ENCODE measurements around the gene ATP2C2. TPM values are rescaled to one million over a fixed set of nuclear protein-coding genes. Genes with fewer than 3 reads are reported as not detected.

ATP2C2 gene
- total and polyA plus RNA-seq, 4 donors = 21.3 to 96.8 (median 37.5) TPM

DNA sequence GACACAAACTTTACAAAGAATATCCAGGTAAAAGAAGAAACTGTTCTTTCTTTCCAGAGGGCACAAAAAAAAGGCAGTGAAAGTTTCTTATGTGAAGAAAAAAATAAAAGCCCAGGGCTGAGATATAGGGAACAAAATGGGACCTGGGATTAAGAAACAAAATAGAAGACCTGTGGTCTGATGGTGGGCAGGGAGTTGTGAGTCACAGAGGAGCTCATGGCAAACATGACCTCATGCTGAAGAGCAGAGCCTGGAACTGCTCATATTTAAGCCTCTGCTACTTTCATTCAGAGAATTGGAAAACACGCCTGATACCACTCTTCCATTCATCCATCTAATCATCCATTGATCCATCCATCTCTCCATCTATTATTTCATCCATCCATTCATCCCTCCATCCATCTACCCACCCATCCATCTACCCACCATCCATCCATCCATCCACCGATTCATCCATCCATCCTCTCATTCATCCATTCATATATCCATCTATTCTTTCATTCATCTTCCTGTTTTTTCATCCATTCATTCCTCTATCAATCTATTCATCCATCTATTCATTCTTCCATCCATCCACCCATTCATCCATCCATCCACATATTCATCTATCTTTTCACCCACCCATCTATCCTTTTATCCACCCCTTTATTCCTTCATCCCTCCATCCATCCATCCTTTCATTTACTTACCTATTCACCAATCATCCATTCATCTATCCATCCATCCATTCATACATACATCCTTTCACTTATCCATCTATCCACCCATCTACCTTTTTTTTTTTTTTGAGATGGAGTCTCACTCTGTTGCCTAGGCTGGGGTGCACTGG is 43.7 kb upstream of the ATP2C2 start:
- ATAC-seq (ENCODE audit: insufficient read depth, low FRiP score) (no peak), DNase-seq (no peak)
- no peak overlapping the region for H3K27ac ChIP-seq (ENCODE audit: low read depth in 1 of 2, low read length in 1 of 2)
- no peak overlapping the region for H3K4me3 ChIP-seq
- no peaks in the 10 kb centered on the region for H3K4me1 ChIP-seq (ENCODE audit: control insufficient read depth in 5 of 5, insufficient read depth in 5 of 5, low read length in 5 of 5)
- peaks cover 0 to 3% (median 0%) of the 10 kb centered on the region in 4 donors for H3K36me3 ChIP-seq (ENCODE audit: control insufficient read depth in 4 of 4, insufficient read depth in 4 of 4, low read length in 4 of 4)
- H3K9ac ChIP-seq (ENCODE audit: insufficient read depth in 1 of 2, low read length in 2 of 2) = no peak overlapping the region
- 46 to 50% methylated on average over 2 of the region's 2 CpGs for WGBS, 2 donors
- TF ChIP-seq, protein P1, sequence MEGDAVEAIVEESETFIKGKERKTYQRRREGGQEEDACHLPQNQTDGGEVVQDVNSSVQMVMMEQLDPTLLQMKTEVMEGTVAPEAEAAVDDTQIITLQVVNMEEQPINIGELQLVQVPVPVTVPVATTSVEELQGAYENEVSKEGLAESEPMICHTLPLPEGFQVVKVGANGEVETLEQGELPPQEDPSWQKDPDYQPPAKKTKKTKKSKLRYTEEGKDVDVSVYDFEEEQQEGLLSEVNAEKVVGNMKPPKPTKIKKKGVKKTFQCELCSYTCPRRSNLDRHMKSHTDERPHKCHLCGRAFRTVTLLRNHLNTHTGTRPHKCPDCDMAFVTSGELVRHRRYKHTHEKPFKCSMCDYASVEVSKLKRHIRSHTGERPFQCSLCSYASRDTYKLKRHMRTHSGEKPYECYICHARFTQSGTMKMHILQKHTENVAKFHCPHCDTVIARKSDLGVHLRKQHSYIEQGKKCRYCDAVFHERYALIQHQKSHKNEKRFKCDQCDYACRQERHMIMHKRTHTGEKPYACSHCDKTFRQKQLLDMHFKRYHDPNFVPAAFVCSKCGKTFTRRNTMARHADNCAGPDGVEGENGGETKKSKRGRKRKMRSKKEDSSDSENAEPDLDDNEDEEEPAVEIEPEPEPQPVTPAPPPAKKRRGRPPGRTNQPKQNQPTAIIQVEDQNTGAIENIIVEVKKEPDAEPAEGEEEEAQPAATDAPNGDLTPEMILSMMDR (IDR thresholded peaks at IDR 0.05; ENCODE audit: control extremely low read depth, extremely low read depth) = no peak
- H3K27me3 ChIP-seq (ENCODE audit: control insufficient read depth in 3 of 3, insufficient read depth in 3 of 3, low read length in 2 of 3) = no peaks in the 10 kb centered on the region
- H3K9me3 ChIP-seq (ENCODE audit: control insufficient read depth in 4 of 4, insufficient read depth in 3 of 4, low read length in 3 of 4) = no peaks in the 10 kb centered on the region

DNA sequence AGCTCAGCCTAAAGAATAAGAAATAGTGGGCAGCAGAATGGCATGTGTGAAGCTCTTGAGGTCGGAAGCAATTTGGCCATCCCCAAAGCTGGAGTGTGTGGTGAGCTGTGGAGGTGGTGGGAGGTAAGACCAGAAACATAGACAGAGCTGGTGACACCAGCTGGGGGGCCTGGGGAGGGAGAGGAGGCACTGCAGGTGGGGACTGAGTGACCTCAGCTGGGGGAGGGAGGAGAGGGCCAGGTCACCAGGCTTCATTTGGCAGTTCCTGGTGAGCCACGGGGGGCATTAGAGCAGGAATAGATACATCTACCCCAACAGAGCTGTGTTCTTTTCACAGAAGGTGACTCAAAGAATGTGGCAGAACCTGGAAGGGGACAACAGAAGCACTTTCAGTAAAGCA is 41.8 kb upstream of the ATP2C2 start:
- ATAC-seq (ENCODE audit: insufficient read depth, low FRiP score) (no peak), DNase-seq (no peak)
- no peak overlapping the region for H3K4me3 ChIP-seq
- 82 to 94% methylated on average over 2 of the region's 2 CpGs for WGBS, 2 donors
- no peaks in the 10 kb centered on the region for H3K9me3 ChIP-seq (ENCODE audit: control insufficient read depth in 4 of 4, insufficient read depth in 3 of 4, low read length in 3 of 4)
- no peaks in the 10 kb centered on the region for H3K4me1 ChIP-seq (ENCODE audit: control insufficient read depth in 5 of 5, insufficient read depth in 5 of 5, low read length in 5 of 5)
- no peak overlapping the region for H3K9ac ChIP-seq (ENCODE audit: insufficient read depth in 1 of 2, low read length in 2 of 2)
- H3K27ac ChIP-seq (ENCODE audit: low read depth in 1 of 2, low read length in 1 of 2) = no peak overlapping the region
- no peaks in the 10 kb centered on the region for H3K27me3 ChIP-seq (ENCODE audit: control insufficient read depth in 3 of 3, insufficient read depth in 3 of 3, low read length in 2 of 3)
- TF ChIP-seq, protein P1 (IDR thresholded peaks at IDR 0.05; ENCODE audit: control extremely low read depth, extremely low read depth) = no peak
- H3K36me3 ChIP-seq (ENCODE audit: control insufficient read depth in 4 of 4, insufficient read depth in 4 of 4, low read length in 4 of 4) = peaks cover 0 to 5% (median 0%) of the 10 kb centered on the region in 4 donors

DNA sequence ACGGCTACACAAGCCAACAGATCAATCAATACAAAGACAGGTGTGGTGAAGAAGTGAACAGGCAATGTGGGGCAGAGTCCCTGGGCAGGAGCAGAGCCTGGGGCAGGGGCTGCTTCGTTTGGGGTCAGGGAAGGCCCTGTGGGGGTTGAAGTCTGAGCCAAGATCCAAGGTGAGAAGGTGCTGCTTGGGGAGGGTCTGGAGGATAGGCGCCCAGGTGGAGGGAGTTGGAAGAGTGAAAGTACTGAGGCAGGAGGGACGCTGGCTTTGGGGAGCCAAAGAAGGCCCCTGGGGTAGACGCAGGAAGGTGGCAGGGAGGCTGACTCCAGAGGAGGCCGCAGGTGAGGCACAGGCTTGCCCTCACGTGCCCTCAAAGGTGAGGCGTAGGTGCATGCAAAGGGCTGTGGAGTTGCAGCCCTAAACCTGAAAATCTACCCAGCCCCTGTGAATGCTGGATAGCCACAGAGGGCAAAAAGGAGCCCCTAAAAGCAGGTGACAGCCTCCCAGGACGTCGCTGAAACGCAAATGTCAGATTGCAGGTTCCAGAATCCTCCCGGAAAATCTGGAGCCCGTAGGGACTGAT is 40.3 kb upstream of the ATP2C2 start:
- TF ChIP-seq, protein P1 (IDR thresholded peaks at IDR 0.05; ENCODE audit: control extremely low read depth, extremely low read depth) = no peak
- no peak overlapping the region for H3K9ac ChIP-seq (ENCODE audit: insufficient read depth in 1 of 2, low read length in 2 of 2)
- H3K27me3 ChIP-seq (ENCODE audit: control insufficient read depth in 3 of 3, insufficient read depth in 3 of 3, low read length in 2 of 3) = no peaks in the 10 kb centered on the region
- H3K4me3 ChIP-seq = no peak overlapping the region
- no peaks in the 10 kb centered on the region for H3K4me1 ChIP-seq (ENCODE audit: control insufficient read depth in 5 of 5, insufficient read depth in 5 of 5, low read length in 5 of 5)
- peaks cover 0 to 5% (median 0%) of the 10 kb centered on the region in 4 donors for H3K36me3 ChIP-seq (ENCODE audit: control insufficient read depth in 4 of 4, insufficient read depth in 4 of 4, low read length in 4 of 4)
- no peak overlapping the region for H3K27ac ChIP-seq (ENCODE audit: low read depth in 1 of 2, low read length in 1 of 2)
- DNase-seq (no peak), ATAC-seq (ENCODE audit: insufficient read depth, low FRiP score) (no peak)
- no peaks in the 10 kb centered on the region for H3K9me3 ChIP-seq (ENCODE audit: control insufficient read depth in 4 of 4, insufficient read depth in 3 of 4, low read length in 3 of 4)
- WGBS, 2 donors = 85 to 91% methylated on average over 13 of the region's 13 CpGs
